ENCODE data around the gene ME3. TPM values are rescaled to one million over a fixed set of nuclear protein-coding genes. Genes with fewer than 3 reads are reported as not detected.
"Not testable (repeated sequence)": the region's sequence is repeated elsewhere in the genome, so short reads cannot be mapped to it uniquely, and the experiment has no call there.

Gene ME3
- total and polyA plus RNA-seq, 2 donors: 9.5 to 10.1 TPM

DNA sequence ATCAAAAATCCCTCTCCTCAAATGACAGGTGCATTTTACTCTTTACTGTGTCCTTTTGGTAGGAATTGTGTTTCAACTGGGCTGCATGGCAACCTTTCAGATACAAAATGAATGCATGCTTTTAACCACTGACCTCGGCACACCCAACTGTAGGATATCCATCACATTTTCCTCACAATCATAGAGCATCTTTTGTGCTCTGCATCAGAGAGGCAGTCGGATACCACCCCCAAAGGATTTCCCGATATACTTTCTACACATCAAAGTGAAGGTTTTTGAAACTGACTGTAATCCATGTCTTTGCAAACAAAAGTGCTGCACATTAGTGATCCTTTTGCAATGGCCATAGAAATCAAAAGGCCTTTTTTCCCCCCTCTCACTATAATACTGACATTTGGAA lies 9.1 kb downstream of the ME3 start:
- H3K27ac ChIP-seq (ENCODE audit: low read depth in 1 of 2, low read length in 1 of 2): no peak overlapping the region
- H3K4me3 ChIP-seq (ENCODE audit: low read length in 2 of 2): no peak overlapping the region
- no peaks in the 10 kb centered on the region for H3K36me3 ChIP-seq (ENCODE audit: control insufficient read depth in 2 of 2, insufficient read depth in 2 of 2, low read length in 1 of 2)
- no peak for DNase-seq (ENCODE audit: low read depth in 6 of 9, low spot score in 9 of 9)
- H3K4me1 ChIP-seq (ENCODE audit: control insufficient read depth in 2 of 2, insufficient read depth in 2 of 2, low read length in 2 of 2): no peaks in the 10 kb centered on the region
- H3K9me3 ChIP-seq (ENCODE audit: control insufficient read depth in 2 of 2, insufficient read depth in 1 of 2, low read length in 1 of 2): no peaks in the 10 kb centered on the region
- WGBS: 98% methylated on average over 3 of the region's 3 CpGs
- no peaks in the 10 kb centered on the region for H3K27me3 ChIP-seq (ENCODE audit: control insufficient read depth in 2 of 2, insufficient read depth in 1 of 2, low read length in 1 of 2)

DNA sequence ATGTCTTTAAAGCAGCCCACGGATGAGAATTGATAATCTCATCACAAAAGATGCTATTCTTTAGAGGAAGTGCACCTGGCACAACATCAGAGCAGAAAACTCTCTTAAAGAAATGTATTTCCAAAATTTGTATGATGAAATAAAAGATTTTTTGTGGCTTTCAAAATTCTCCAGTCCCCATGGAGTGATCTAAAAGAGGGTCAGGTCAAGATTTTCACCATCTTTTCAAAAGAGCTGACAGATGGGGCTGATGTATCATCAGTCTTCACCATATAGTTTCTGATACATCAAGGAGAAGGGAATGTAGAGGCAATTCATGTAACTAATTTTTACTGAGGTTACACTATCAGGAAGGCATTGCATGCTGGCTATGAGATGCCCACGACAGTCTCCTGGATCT lies 11.7 kb downstream of the ME3 start:
- no peaks in the 10 kb centered on the region for H3K36me3 ChIP-seq (ENCODE audit: control insufficient read depth in 2 of 2, insufficient read depth in 2 of 2, low read length in 1 of 2)
- no peak overlapping the region for H3K27ac ChIP-seq (ENCODE audit: low read depth in 1 of 2, low read length in 1 of 2)
- no peaks in the 10 kb centered on the region for H3K4me1 ChIP-seq (ENCODE audit: control insufficient read depth in 2 of 2, insufficient read depth in 2 of 2, low read length in 2 of 2)
- H3K27me3 ChIP-seq (ENCODE audit: control insufficient read depth in 2 of 2, insufficient read depth in 1 of 2, low read length in 1 of 2): no peaks in the 10 kb centered on the region
- H3K9me3 ChIP-seq (ENCODE audit: control insufficient read depth in 2 of 2, insufficient read depth in 1 of 2, low read length in 1 of 2): no peaks in the 10 kb centered on the region
- WGBS: 92% methylated on average over 2 of the region's 2 CpGs
- no peak overlapping the region for H3K4me3 ChIP-seq (ENCODE audit: low read length in 2 of 2)
- no peak for DNase-seq (ENCODE audit: low read depth in 6 of 9, low spot score in 9 of 9)

DNA sequence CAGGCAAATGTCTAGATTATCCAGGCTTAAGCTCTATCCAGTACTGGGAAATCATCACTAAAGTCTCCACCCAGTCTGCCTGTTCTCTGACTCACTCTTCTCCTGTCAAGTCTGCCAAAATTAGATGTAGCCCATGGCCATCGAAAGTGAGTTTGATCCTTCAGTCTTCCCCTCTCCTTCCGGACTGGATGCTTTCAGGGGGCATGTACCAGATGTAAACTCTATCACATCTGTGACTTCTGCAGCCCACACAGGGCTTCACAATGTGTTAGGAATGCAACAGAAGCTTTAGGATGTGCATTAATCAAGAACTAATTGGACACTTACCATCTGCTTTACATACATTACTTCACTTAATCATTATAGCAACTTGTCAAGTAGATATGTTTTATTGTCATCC lies 12.3 kb downstream of the ME3 start:
- no peaks in the 10 kb centered on the region for H3K27me3 ChIP-seq (ENCODE audit: control insufficient read depth in 2 of 2, insufficient read depth in 1 of 2, low read length in 1 of 2)
- H3K4me1 ChIP-seq (ENCODE audit: control insufficient read depth in 2 of 2, insufficient read depth in 2 of 2, low read length in 2 of 2): no peaks in the 10 kb centered on the region
- no peaks in the 10 kb centered on the region for H3K9me3 ChIP-seq (ENCODE audit: control insufficient read depth in 2 of 2, insufficient read depth in 1 of 2, low read length in 1 of 2)
- no peak overlapping the region for H3K4me3 ChIP-seq (ENCODE audit: low read length in 2 of 2)
- no peak for DNase-seq (ENCODE audit: low read depth in 6 of 9, low spot score in 9 of 9)
- no peaks in the 10 kb centered on the region for H3K36me3 ChIP-seq (ENCODE audit: control insufficient read depth in 2 of 2, insufficient read depth in 2 of 2, low read length in 1 of 2)
- no peak overlapping the region for H3K27ac ChIP-seq (ENCODE audit: low read depth in 1 of 2, low read length in 1 of 2)
- WGBS: 91% methylated on average over 2 of the region's 2 CpGs

DNA sequence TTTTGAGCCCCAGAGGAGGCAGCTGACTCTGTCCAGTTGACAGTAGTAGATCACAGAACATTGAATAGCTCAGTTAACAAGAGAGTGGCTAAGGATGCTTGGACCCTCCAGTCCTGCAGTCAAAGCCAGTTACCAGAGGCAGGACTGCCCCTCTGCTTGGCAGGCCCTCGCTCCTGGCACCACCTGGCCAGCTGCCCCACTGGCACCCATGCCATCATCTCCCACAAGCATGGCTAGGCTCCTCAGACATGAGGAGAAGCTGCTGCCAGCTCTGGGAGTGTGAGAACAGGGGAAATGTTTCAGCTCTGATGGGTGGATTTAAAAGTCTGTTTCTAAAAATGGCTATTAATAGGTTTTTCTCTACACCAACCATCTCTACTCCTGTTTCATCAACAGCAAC lies 13.9 kb downstream of the ME3 start:
- H3K4me3 ChIP-seq (ENCODE audit: low read length in 2 of 2): no peak overlapping the region
- no peaks in the 10 kb centered on the region for H3K36me3 ChIP-seq (ENCODE audit: control insufficient read depth in 2 of 2, insufficient read depth in 2 of 2, low read length in 1 of 2)
- H3K4me1 ChIP-seq (ENCODE audit: control insufficient read depth in 2 of 2, insufficient read depth in 2 of 2, low read length in 2 of 2): no peaks in the 10 kb centered on the region
- no peaks in the 10 kb centered on the region for H3K9me3 ChIP-seq (ENCODE audit: control insufficient read depth in 2 of 2, insufficient read depth in 1 of 2, low read length in 1 of 2)
- 95% methylated on average over 1 of the region's 1 CpG for WGBS
- H3K27ac ChIP-seq (ENCODE audit: low read depth in 1 of 2, low read length in 1 of 2): no peak overlapping the region
- no peaks in the 10 kb centered on the region for H3K27me3 ChIP-seq (ENCODE audit: control insufficient read depth in 2 of 2, insufficient read depth in 1 of 2, low read length in 1 of 2)
- no peak for DNase-seq (ENCODE audit: low read depth in 6 of 9, low spot score in 9 of 9)

DNA sequence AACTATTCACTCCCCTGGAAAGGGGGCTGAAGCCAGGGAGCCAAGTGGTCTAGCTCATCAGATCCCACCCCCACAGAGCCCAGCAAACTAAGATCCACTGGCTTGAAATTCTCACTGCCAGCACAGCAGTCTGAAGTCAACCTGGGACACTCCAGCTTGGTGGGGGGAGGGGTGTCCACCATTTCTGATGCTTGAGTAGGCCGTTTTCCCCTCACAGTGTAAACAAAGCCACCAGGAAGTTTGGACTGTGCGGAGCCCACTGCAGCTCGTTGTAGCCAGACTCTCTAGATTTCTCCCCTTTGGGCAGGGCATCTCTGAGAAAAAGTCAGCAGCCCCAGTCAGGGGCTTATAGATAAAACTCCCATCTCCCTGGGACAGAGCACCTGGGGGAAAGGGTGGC lies 27.2 kb downstream of the ME3 start:
- not testable (repeated sequence) for H3K27me3 ChIP-seq (ENCODE audit: control insufficient read depth in 2 of 2, insufficient read depth in 1 of 2, low read length in 1 of 2); H3K4me3 ChIP-seq (ENCODE audit: low read length in 2 of 2); DNase-seq (ENCODE audit: low read depth in 6 of 9, low spot score in 9 of 9); H3K4me1 ChIP-seq (ENCODE audit: control insufficient read depth in 2 of 2, insufficient read depth in 2 of 2, low read length in 2 of 2); H3K9me3 ChIP-seq (ENCODE audit: control insufficient read depth in 2 of 2, insufficient read depth in 1 of 2, low read length in 1 of 2); H3K27ac ChIP-seq (ENCODE audit: low read depth in 1 of 2, low read length in 1 of 2); H3K36me3 ChIP-seq (ENCODE audit: control insufficient read depth in 2 of 2, insufficient read depth in 2 of 2, low read length in 1 of 2)
- 88% methylated on average over 3 of the region's 3 CpGs for WGBS

DNA sequence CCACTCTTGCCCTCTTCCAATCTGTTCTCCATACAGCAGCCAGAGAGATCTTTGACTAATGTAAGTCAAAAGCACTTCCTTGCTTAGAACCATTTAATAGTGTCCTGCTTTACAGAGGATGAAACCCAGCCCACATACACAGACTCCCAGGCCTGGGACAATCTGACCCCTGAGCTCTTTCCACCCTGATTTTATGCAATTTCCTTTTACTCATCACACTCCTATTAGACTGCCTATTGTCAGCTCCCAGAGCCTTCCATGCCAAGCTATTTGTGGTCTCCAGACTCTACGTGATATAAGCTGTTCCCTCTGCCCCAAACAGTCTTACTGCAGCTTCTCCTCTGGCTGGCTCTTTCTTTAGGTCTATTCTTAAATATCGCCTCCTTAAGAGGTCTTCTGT lies 28.1 kb downstream of the ME3 start:
- no peak overlapping the region for H3K4me3 ChIP-seq (ENCODE audit: low read length in 2 of 2)

DNA sequence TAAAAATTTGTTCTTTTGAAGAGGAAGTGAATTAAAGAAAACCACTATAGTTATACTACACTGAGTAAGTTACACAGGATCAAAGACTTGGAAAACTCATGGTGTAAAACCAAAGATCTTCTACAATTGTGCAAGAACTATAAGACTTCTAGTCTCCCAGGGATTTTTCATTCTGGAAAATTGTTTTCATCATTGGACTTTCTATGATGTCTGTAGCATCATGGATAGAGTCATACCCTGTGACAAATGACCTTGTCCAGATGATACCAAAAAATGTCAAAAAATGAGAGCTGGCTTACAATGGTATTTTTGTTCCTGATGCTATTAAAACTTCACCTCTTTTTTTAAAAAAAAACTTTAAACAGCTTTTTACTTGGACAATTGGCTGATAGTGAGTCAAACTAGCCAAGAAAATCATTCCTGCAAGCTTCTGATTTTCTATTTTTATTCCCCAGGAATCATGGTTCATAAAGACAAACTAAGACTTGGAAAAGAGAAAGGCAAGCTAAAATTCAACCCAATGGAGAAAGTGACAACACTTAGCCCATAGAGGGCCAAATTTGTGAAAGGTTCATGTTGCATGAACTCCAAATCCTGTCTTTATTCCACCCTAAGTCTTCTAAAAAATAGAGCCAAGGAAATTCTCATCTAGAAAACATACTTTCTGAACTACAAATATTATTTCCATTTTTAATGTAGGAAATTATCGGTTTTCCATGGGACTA lies 30.7 kb downstream of the ME3 start:
- H3K4me3 ChIP-seq (ENCODE audit: low read length in 2 of 2): no peak overlapping the region
- H3K4me1 ChIP-seq (ENCODE audit: control insufficient read depth in 2 of 2, insufficient read depth in 2 of 2, low read length in 2 of 2): no peaks in the 10 kb centered on the region
- 100% methylated on average over 1 of the region's 1 CpG for WGBS
- H3K27me3 ChIP-seq (ENCODE audit: control insufficient read depth in 2 of 2, insufficient read depth in 1 of 2, low read length in 1 of 2): no peaks in the 10 kb centered on the region
- no peak overlapping the region for H3K27ac ChIP-seq (ENCODE audit: low read depth in 1 of 2, low read length in 1 of 2)
- H3K9me3 ChIP-seq (ENCODE audit: control insufficient read depth in 2 of 2, insufficient read depth in 1 of 2, low read length in 1 of 2): peaks cover 0 to 4% of the 10 kb centered on the region in 2 donors
- DNase-seq (ENCODE audit: low read depth in 6 of 9, low spot score in 9 of 9): no peak
- no peaks in the 10 kb centered on the region for H3K36me3 ChIP-seq (ENCODE audit: control insufficient read depth in 2 of 2, insufficient read depth in 2 of 2, low read length in 1 of 2)

More for the DNA sequence above, 28.1 kb downstream of the ME3 start:
- no peak overlapping the region for H3K27ac ChIP-seq (ENCODE audit: low read depth in 1 of 2, low read length in 1 of 2)
- H3K9me3 ChIP-seq (ENCODE audit: control insufficient read depth in 2 of 2, insufficient read depth in 1 of 2, low read length in 1 of 2): no peaks in the 10 kb centered on the region
- no peaks in the 10 kb centered on the region for H3K36me3 ChIP-seq (ENCODE audit: control insufficient read depth in 2 of 2, insufficient read depth in 2 of 2, low read length in 1 of 2)
- WGBS: 96% methylated on average over 2 of the region's 2 CpGs
- no peaks in the 10 kb centered on the region for H3K4me1 ChIP-seq (ENCODE audit: control insufficient read depth in 2 of 2, insufficient read depth in 2 of 2, low read length in 2 of 2)
- H3K27me3 ChIP-seq (ENCODE audit: control insufficient read depth in 2 of 2, insufficient read depth in 1 of 2, low read length in 1 of 2): no peaks in the 10 kb centered on the region
- DNase-seq (ENCODE audit: low read depth in 6 of 9, low spot score in 9 of 9): no peak

DNA sequence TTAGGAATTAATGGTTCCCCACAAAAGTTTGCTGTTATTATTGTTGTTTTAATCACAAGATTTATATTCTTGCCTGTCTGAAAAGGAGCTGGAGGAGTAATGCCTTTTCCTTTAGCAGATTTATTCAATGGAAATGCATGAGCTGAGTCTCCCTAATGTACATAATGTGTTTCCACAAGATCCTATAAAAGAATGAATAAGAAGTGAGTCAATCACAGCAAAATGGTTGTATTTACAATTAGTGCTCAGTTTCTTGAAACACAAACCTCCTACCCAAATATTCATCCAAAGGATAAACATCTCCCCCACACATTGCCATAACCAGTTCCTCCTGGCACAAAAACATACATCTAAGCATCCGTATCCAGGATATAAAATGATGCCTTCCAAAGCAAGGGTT lies 33.3 kb downstream of the ME3 start:
- DNase-seq (ENCODE audit: low read depth in 6 of 9, low spot score in 9 of 9): no peak
- Histone ChIP-seq H3K4me3 (ENCODE audit: low read length in 2 of 2) (no peak overlapping the region), H3K27me3 (ENCODE audit: control insufficient read depth in 2 of 2, insufficient read depth in 1 of 2, low read length in 1 of 2) (no peaks in the 10 kb centered on the region), H3K4me1 (ENCODE audit: control insufficient read depth in 2 of 2, insufficient read depth in 2 of 2, low read length in 2 of 2) (no peaks in the 10 kb centered on the region), H3K9me3 (ENCODE audit: control insufficient read depth in 2 of 2, insufficient read depth in 1 of 2, low read length in 1 of 2) (peaks cover 0 to 4% of the 10 kb centered on the region in 2 donors), H3K36me3 (ENCODE audit: control insufficient read depth in 2 of 2, insufficient read depth in 2 of 2, low read length in 1 of 2) (no peaks in the 10 kb centered on the region), H3K27ac (ENCODE audit: low read depth in 1 of 2, low read length in 1 of 2) (no peak overlapping the region)
- WGBS: 97% methylated on average over 1 of the region's 1 CpG

DNA sequence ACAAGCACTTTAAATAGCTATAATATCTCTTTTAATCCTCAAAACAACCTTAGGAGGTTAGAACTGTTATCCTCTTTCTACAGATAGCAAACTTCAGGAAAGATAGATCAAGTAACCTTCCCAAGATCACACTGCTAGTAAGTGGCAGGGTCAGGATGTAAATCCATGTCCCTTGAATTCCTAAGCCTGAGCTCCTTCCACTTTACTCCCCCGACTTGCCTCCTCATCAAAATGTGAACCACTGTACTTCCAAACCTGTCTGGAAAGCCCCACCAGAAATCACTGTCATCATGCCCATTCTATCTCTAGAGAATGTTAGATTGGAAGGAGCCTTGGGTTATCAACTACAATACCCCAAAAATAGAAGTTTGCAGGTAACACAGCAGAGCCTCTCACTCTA lies 33.7 kb downstream of the ME3 start:
- H3K27ac ChIP-seq (ENCODE audit: low read depth in 1 of 2, low read length in 1 of 2): no peak overlapping the region
- no peaks in the 10 kb centered on the region for H3K4me1 ChIP-seq (ENCODE audit: control insufficient read depth in 2 of 2, insufficient read depth in 2 of 2, low read length in 2 of 2)
- peaks cover 0 to 4% of the 10 kb centered on the region in 2 donors for H3K9me3 ChIP-seq (ENCODE audit: control insufficient read depth in 2 of 2, insufficient read depth in 1 of 2, low read length in 1 of 2)
- no peaks in the 10 kb centered on the region for H3K27me3 ChIP-seq (ENCODE audit: control insufficient read depth in 2 of 2, insufficient read depth in 1 of 2, low read length in 1 of 2)
- no peak for DNase-seq (ENCODE audit: low read depth in 6 of 9, low spot score in 9 of 9)
- WGBS: 96% methylated on average over 1 of the region's 1 CpG
- no peaks in the 10 kb centered on the region for H3K36me3 ChIP-seq (ENCODE audit: control insufficient read depth in 2 of 2, insufficient read depth in 2 of 2, low read length in 1 of 2)
- no peak overlapping the region for H3K4me3 ChIP-seq (ENCODE audit: low read length in 2 of 2)

Measured in thymus (tissue), 11 donors.